Measurements from ENCODE around the gene MYCN. TPM values are rescaled to one million over a fixed set of nuclear protein-coding genes. Genes with fewer than 3 reads are reported as not detected.
"Not testable (repeated sequence)": the region's sequence is repeated elsewhere in the genome, so short reads cannot be mapped to it uniquely, and the experiment has no call there.

MYCN gene
- total RNA-seq, 1 donor from 2014 or later = 7.0 TPM

- ATAC-seq = no peak
- DNase-seq (ENCODE audit: low spot score) = no peak
- intact Hi-C loops (cut with DNase I) = no loop called here
Observed at GRCh38 chr2:15927551-15928218, 12.7 kb upstream of the MYCN start.

DNA sequence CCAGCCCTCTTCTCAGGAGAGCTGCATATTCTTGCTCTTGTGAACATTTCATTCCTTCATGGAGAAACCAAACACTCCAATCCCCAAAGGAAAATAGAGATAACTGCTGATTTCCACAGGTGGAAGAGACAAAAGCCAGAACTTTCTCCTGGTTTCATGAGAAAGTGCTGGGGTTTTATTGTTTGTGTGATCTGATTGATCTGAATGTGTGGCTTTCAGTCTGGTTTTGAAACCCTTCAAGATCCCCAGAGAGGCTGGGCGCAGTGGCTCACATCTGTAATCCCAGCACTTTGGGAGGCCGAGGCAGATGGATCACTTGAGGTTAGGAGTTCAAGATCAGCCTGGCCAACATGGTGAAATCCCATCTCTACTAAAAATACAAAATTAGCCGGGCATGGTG, 11.3 kb upstream of the MYCN start:
- intact Hi-C loops (cut with DNase I); ATAC-seq; DNase-seq (ENCODE audit: low spot score): not testable (repeated sequence)

DNA sequence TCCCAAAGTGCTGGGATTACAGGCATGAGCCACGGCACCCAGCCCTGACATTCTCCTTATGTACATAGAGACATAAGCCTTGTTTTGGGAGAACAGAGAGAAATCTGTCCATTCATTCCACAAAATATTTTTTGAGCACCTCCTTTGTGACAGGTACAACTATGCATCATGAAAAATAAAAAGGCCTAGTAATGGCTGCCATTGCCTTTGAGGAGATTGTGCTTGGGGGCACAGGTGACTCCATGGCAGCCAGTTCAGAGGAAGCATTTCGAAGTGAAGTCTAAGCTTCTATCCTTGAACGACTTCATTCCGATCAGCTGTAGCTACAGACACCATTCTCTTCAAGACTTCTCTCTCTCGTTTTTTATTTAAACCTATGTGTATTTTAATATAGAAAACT, 10.5 kb upstream of the MYCN start:
- no peak for DNase-seq (ENCODE audit: low spot score)
- ATAC-seq = no peak
- intact Hi-C loops (cut with DNase I) = loop anchor here (10.0 kb wide), 1 partner anchor 295 kb away; no protein-coding TSS in a partner anchor

DNA sequence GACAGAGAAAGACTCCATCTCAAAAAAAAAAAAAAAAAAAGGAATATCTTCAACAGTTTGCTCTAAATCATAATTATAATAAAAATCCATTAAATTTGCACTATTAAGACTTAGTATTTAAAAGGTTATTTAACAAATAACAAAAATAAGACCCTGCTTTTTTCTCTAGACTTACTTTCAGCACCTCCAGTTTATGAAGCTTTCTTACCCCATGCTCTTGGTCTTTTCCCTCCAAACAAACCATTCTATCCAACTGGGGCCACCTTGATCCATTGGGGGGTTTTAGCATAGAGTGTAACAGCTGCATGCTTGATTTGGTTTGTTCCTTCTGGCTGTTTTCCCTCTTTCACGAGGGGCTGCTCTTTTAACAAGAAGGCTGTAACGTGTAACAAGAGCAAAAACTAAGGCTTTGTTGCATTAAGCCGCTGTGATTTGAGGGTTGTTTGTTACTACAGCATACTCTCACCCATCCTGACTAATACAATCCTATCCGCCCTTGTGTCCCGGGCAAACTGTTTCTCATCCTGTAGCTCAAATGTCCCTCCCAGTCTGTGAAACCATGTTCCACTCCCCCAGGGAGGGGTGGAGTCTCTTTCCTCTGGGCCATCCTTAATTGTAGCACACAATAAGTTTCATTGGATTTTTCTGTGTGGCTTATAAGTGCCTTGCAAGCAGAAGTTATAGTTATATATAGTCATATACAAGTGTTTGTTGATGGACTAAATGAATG, 9.6 kb upstream of the MYCN start:
- intact Hi-C loops (cut with DNase I) = loop anchor here (10.0 kb wide), 1 partner anchor 296 kb away; no protein-coding TSS in a partner anchor
- DNase-seq (ENCODE audit: low spot score) (no peak), ATAC-seq (no peak)

- DNase-seq (ENCODE audit: low spot score) (no peak), ATAC-seq (no peak)
- intact Hi-C loops (cut with DNase I) = loop anchor here (10.0 kb wide), 1 partner anchor 297 kb away; no protein-coding TSS in a partner anchor
Observed at GRCh38 chr2:15931319-15931890, 8.9 kb upstream of the MYCN start.

DNA sequence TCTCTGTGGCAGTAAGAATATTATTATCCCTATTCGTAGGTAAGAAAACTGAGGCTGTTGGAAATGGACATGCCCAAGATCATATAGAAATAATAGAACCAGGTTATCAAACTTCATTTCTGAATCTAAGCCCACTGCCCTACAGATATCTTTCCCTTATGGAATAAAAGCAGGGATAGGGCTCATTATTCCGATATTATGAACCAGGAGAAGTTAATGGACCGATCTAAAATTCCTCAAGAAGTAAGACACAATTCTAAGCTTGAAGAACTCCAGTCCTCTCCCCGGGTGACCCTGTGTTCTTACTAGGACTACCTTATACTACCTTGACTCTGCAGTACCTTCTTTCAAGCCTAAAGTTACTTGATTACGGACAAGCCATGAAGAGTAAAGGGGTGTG, 8.4 kb upstream of the MYCN start:
- ATAC-seq (no peak), DNase-seq (ENCODE audit: low spot score) (no peak)
- intact Hi-C loops (cut with DNase I) = loop anchor here (10.0 kb wide), 1 partner anchor 297 kb away; no protein-coding TSS in a partner anchor

DNA sequence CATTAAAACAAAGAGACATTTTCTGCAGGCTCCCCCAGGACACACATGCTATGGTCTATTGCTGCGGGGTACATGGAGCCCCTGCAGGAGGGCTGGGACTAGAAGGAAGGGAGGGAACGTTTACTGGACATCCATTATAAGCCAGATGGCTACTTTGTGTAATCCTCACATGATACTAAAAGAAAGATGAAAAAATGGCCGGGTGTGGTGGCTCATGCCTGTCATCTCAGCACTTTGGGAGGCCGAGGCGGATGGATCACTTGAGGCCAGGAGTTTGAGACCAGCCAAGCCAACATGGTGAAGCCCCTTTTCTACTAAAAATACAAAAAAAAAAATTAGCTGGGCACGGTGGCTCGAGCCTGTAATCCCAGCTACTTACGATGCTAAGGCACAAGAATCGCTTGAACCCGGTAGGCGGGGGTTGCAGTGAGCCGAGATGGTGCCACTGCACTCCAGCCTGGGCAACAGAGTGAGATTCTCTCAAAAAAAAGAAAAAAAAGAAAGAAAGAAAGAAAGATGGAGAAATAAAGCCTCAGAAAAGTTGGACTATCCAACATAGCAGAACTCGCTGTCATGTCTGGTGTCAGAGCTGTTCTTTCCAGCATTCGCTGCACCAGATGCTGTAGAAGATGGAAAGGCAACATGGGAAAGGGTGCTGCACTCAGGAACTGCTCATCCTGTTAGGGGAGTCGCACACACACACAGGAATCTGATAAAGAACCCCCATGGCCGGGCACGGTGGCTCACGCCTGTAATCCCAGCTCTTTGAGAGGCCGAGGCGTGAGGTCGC, 7.8 kb upstream of the MYCN start:
- peak; percentile 31 for DNase-seq (ENCODE audit: low spot score)
- no peak for ATAC-seq
- intact Hi-C loops (cut with DNase I) = loop anchor here (10.0 kb wide), 1 partner anchor 298 kb away; no protein-coding TSS in a partner anchor

DNA sequence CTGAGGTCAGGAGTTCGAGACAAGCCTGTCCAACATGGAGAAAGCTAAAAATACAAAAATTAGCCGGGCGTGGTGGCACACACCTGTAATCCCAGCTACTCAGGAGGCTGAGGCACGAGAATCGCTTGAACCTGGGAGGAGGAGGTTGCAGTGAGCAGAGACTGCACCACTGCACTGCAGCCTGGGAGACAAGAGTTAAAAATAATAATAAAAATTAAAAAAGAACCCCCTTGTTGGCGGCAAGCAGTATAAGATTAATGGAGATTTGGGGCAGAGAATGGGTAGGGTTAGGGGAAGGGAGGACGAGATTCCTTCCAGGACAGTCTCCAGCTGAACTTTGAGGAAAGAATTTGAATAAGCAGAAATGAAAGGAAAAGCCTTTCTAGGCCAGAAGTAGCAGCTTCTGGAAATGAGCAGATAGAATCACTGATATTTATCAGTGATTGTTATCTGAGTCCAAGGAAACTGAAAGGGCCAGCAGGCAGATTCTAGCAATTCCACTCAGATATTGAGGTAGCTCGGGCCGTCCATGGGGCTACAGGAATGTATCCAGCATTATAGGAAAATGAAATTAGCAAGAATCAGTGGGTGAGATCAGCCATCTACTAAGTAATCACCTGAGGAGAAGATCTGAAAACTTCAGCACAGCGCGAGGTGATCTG, 7.0 kb upstream of the MYCN start:
- no peak for ATAC-seq
- intact Hi-C loops (cut with DNase I) = loop anchor here (10.0 kb wide), 1 partner anchor 299 kb away; no protein-coding TSS in a partner anchor
- no peak for DNase-seq (ENCODE audit: low spot score)

DNA sequence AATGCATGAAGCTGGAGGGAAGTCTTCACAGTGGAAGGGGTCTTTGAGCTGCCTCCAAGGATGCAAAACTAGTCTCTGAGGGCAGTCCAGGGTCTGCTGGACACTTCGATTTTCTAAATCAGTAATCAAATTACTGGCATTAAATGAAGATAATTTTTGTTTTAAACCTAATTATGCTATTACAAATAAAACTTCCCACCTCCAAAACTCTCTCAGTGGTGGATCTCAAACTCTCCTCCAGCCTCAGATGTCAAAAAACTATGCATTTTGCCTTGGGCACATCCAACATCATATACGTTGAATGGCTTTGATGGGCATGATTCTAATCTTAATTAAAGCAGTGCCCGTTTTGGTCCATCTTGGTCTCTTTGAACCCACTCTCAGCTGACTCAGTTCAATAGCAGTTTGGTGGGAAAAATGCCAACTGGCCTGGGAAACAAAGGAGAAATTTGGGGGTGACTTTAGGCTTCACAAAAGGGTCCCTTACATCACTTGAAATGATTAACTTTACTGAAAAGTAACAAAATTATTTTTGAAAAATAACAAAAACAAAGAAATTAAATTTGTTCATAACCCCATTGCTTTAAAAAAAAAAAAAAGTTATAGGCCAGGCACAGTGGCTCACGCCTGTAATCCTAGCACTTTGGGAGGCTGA, 5.9 kb upstream of the MYCN start:
- no peak for DNase-seq (ENCODE audit: low spot score)
- intact Hi-C loops (cut with DNase I) = loop anchor here (10.0 kb wide), 1 partner anchor 300 kb away; no protein-coding TSS in a partner anchor
- ATAC-seq = no peak

DNA sequence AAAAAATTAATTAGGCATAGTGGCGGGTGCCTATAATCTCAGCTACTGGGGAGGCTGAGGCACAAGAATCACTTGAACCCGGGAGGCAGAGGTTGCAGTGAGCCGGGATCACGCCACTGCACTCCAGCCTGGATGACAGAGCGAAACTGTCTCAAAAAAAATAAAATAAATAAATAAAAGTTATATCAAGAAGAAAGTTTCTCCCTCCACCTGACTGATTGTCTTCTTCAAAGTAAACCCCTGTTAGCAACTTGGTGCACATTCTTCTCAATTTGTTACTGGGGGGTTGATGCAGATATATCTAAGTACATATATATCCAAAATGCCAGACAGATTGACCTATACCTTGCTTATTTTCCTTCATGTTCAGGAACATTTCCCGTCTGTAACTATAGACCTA, 5.2 kb upstream of the MYCN start:
- ATAC-seq = no peak
- intact Hi-C loops (cut with DNase I) = loop anchor here (10.0 kb wide), 1 partner anchor 300 kb away; no protein-coding TSS in a partner anchor
- no peak for DNase-seq (ENCODE audit: low spot score)

DNA sequence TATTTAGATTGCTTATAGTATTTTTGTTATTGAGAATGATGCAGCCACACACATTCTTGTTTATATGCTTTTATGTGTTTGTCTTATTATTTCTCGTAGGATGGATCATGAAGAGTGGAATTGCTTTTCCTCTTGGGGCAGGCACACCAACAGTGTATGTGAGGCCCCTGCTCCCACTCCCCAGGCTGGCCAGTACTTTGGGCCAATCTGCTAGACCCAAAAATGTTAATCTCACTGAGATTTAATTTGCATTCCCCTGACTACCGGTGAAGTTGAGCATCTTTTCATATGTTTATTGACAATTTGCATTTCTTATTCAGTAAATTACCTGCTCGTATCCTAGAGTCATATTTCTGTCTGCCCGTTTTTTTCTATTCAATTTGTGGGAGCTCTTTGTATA, 4.7 kb upstream of the MYCN start:
- ATAC-seq (no peak), DNase-seq (ENCODE audit: low spot score) (no peak)
- intact Hi-C loops (cut with DNase I) = loop anchor here (10.0 kb wide), 1 partner anchor 301 kb away; no protein-coding TSS in a partner anchor

GRCh38 chr2:15936277-15937104, 3.9 kb upstream of the MYCN start:
- intact Hi-C loops (cut with DNase I) = loop anchor here (10.0 kb wide), 1 partner anchor 302 kb away; no protein-coding TSS in a partner anchor
- DNase-seq (ENCODE audit: low spot score) (no peak), ATAC-seq (no peak)

DNA sequence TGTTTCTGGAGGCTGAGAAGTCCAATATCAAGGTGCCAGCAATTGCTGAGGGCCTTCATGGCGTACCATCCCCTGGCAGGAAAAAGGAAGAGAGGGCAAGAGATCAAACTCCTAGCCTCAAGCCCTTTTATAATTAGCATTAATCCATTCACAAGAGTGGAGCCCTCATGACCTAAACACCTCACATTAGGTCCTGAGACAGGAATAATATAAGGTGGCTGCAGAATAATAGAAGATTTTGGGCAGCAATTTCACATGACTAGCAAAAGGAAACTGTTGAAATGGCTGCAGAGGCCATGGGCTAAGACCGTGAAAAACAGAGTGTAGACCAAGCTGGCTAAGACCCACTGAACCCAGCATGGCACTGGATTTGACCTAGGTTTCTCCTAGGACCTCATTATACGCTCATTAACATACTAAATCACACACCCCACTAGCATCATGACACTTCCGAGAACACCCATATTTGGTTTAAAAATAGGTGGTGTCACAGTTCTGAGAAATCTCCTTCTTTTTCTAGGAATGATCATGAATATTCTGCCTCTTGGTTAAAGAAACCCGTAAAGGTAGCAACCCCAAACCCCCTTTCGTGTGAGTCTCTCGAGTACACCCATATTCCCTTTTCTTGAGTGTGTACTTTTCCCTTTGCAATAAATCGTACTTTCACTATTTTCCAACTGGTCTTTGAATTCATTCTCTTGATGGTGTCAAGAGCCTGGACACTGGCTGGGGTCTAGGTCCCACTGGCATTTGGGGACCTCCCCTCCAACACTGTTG, 3.1 kb upstream of the MYCN start:
- ATAC-seq (no peak), DNase-seq (ENCODE audit: low spot score) (no peak)
- intact Hi-C loops (cut with DNase I) = loop anchor here (10.0 kb wide), 1 partner anchor 302 kb away; no protein-coding TSS in a partner anchor

DNA sequence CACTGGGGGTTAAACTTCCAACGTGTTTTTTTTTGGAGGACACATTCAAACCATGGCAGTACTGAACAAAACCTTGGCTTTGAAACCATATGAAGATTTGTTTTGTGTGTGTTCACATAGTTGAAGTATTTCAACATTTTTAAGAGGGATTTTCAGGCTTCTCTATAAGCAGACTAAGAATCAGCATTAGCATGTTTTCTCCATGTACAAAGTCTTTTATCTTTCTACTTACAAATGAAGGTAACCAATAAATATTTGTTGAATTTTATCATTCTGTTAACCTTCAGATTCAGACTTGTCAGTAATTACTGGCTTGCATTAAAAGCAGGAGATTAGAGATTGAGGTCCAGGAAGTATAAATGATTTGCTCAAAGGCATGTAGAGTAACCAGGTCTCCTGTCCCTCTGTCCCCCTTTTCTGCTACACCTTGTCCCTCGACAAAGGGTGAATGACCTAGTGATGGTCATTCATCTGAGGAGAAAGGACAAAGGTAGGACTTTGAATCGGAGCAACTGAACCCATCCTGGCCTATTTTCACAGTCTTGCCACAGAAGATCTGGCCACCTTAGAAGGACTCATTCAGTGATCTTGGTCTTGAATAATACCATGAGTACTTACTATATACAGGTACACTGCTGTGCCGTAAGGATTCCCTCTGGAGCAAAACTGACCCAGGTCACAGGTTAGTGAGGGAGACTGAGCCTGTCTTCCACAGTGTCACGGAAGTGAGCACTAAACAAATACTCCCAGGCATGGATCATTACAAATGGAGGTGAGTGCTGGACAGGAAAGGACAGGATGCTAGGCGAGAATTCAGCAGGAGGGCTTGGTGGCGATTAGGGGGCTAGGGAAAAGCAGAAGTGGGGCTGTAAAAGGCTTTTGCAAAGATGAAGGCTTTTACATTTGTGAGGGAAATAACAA, 2.2 kb upstream of the MYCN start:
- intact Hi-C loops (cut with DNase I) = loop anchor here (10.0 kb wide), 1 partner anchor 303 kb away; no protein-coding TSS in a partner anchor
- ATAC-seq (no peak), DNase-seq (ENCODE audit: low spot score) (peak; percentile 26)

Measured in sciatic nerve (tissue), 2 donors.